Liver (tissue), 9 donors: Measurements from ENCODE around the gene PKP4. TPM values are rescaled to one million over a fixed set of nuclear protein-coding genes. Genes with fewer than 3 reads are reported as not detected.

Experiments
- DNase-seq: peaks from one replicate; pipeline ENCODE4 v3.0.0-alpha.2; 2017; ENCODE audit warnings: low spot score
- H3K27ac ChIP-seq, 2 donors: one replicate each; pipeline ENCODE4 v1.7.0; 2013; ENCODE audit warnings: inconsistent platforms in 2 of 2, low read length in 2 of 2, control low read depth in 1 of 2, low read depth in 1 of 2, mild to moderate bottlenecking in 1 of 2
- H3K27me3 ChIP-seq, 4 donors: one replicate each; pipeline versions ENCODE4 v1.6.1 to v1.7.0; 2013; ENCODE audit warnings: low read length in 3 of 4, inconsistent platforms in 1 of 4, mild to moderate bottlenecking in 1 of 4, moderate library complexity in 1 of 4; ENCODE audit not compliant: control insufficient read depth in 4 of 4, insufficient read depth in 4 of 4
- H3K36me3 ChIP-seq, 4 donors: one replicate each; pipeline versions ENCODE4 v1.6.1 to v1.7.0; 2013; ENCODE audit warnings: low read length in 3 of 4, mild to moderate bottlenecking in 3 of 4, low read depth in 1 of 4, moderate library complexity in 1 of 4; ENCODE audit not compliant: control insufficient read depth in 4 of 4, insufficient read depth in 3 of 4
- H3K4me1 ChIP-seq, 4 donors: one replicate each; pipeline versions ENCODE4 v1.6.1 to v1.7.0; 2013; ENCODE audit warnings: low read length in 3 of 4, mild to moderate bottlenecking in 3 of 4, moderate library complexity in 1 of 4; ENCODE audit not compliant: control insufficient read depth in 4 of 4, insufficient read depth in 4 of 4
- H3K4me3 ChIP-seq, 3 donors: one replicate each; pipeline versions ENCODE4 v1.6.1 to v1.7.0; 2013; ENCODE audit warnings: low read length in 3 of 3, control low read depth in 1 of 3, low read depth in 1 of 3, mild to moderate bottlenecking in 1 of 3
- H3K9ac ChIP-seq, 2 donors: one replicate each; pipeline ENCODE4 v1.7.0; 2013; ENCODE audit warnings: low read length in 2 of 2, mild to moderate bottlenecking in 2 of 2, moderate library complexity in 2 of 2, control low read depth in 1 of 2, low read depth in 1 of 2
- H3K9me3 ChIP-seq, 4 donors: one replicate each; pipeline versions ENCODE4 v1.6.1 to v1.7.0; 2013; ENCODE audit warnings: low read length in 3 of 4; ENCODE audit not compliant: control insufficient read depth in 4 of 4
- EGR1 ChIP-seq, 2 donors: IDR thresholded peaks; 2 replicates each; pipeline ENCODE4 v1.6.1; 2016 to 2018; ENCODE audit warnings: antibody characterized with exemption in 2 of 2, low read depth in 2 of 2
- FOXA1 ChIP-seq: IDR thresholded peaks from 2 replicates; pipeline ENCODE4 v1.6.1; 2016; ENCODE audit warnings: antibody characterized with exemption
- FOXA2 ChIP-seq: IDR thresholded peaks from 2 replicates; pipeline ENCODE4 v1.6.1; 2016; ENCODE audit warnings: antibody characterized with exemption
- GABPA ChIP-seq, 2 donors: IDR thresholded peaks in 1 of 2; conservative IDR thresholded peaks in 1 of 2; 2 replicates each; pipeline ENCODE4 v1.6.1; 2016; ENCODE audit warnings: antibody characterized with exemption in 2 of 2, mild to moderate bottlenecking in 1 of 2, moderate library complexity in 1 of 2
- HNF4A ChIP-seq, 2 donors: conservative IDR thresholded peaks; 2 replicates each; pipeline ENCODE4 v1.6.1; 2016; ENCODE audit warnings: antibody characterized with exemption in 2 of 2, mild to moderate bottlenecking in 2 of 2
- HNF4G ChIP-seq: IDR thresholded peaks from 2 replicates; pipeline ENCODE4 v1.6.1; 2016; ENCODE audit warnings: antibody characterized with exemption
- NR2F2 ChIP-seq: IDR thresholded peaks from 2 replicates; pipeline ENCODE4 v1.6.1; 2016; ENCODE audit warnings: antibody characterized with exemption
- SP1 ChIP-seq: IDR thresholded peaks from 2 replicates; pipeline ENCODE4 v1.6.1; 2018; ENCODE audit warnings: antibody characterized with exemption, mild to moderate bottlenecking
- TAF1 ChIP-seq: conservative IDR thresholded peaks from 2 replicates; pipeline ENCODE4 v1.6.1; 2016; ENCODE audit warnings: antibody characterized with exemption, mild to moderate bottlenecking
- WGBS: extraction: QIAGEN DNeasy Blood & Tissue Kit; methylation state at CpG from one replicate; pipeline ENCODE4 v1.1.7; 2013; 5-methylcytosine and 5-hydroxymethylcytosine counted together
- polyA plus RNA-seq, 2 donors: library from polyadenylated mRNA; stranded (reverse) in 1 of 2; unstranded in 1 of 2; fragments of 200-250 nt in 1 of 2; fragments of >200 nt in 1 of 2; fragmentation: Nextera tagmentation in 1 of 2; extraction: Ambion mirVana in 1 of 2; gene quantifications; one replicate each; pipeline versions ENCODE4 v1.2.1 to v1.2.3, GENCODE V29; 2013 to 2015
- total RNA-seq, 2 donors: library from RNA; depleted of rRNA; stranded (reverse); fragments of >200 nt; gene quantifications; one replicate each; pipeline ENCODE4 v1.2.3, GENCODE V29; 2014
- TF ChIP-seq, protein P1 (sequence below): fragments of 150-350 bp; IDR thresholded peaks from 2 replicates; pipeline ENCODE4 v1.5.1; 2017; ENCODE audit warnings: improper control_type of control experiment, low read depth, low read length; ENCODE audit not compliant: missing input control
- TF ChIP-seq, protein P2 (sequence below): IDR thresholded peaks from 2 replicates; pipeline ENCODE4 v1.6.1; 2016; ENCODE audit warnings: antibody characterized with exemption
- TF ChIP-seq, protein P3 (sequence below): IDR thresholded peaks from 2 replicates; pipeline ENCODE4 v1.6.1; 2016; ENCODE audit warnings: antibody characterized with exemption
- TF ChIP-seq, protein P4 (sequence below): IDR thresholded peaks from 2 replicates; pipeline ENCODE4 v1.6.1; 2016; ENCODE audit warnings: antibody characterized with exemption, mild to moderate bottlenecking
- TF ChIP-seq, protein P5 (sequence below): IDR thresholded peaks from 2 replicates; pipeline ENCODE4 v1.6.1; 2016; ENCODE audit warnings: antibody characterized with exemption
- donor health status: healthy.
- donor health status: healthy.
- donor health status: healthy.
- donor health status: healthy.
- donor health status: healthy.

PKP4 gene
- total and polyA plus RNA-seq, 4 donors, result 7.7 to 33.8 (median 19.0) TPM

DNA sequence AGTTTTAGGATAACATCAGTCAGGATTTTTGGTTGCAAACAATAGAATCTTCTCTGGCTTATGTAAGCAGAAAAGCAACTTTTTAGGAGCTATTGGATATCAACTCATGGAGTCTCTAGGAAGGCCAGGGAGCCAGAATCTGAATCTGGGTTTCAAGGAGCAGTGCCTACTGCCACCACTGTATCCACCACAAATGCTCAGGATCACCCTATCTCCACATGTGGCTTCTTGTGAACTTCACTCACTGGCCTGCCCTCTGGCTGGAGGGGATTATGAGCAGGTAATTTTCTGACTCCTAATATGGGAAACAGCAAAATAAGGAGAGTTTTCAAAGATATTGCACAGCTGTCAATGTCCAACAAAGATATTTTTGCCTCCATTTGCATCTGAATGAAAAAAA, 142.9 kb downstream of the PKP4 start:
- Histone ChIP-seq H3K4me1 (no peaks in the 10 kb centered on the region), H3K9me3 (no peaks in the 10 kb centered on the region), H3K27ac (no peak overlapping the region), H3K36me3 (peaks cover 0 to 4% (median 0%) of the 10 kb centered on the region in 4 donors), H3K9ac (no peak overlapping the region), H3K27me3 (no peaks in the 10 kb centered on the region), H3K4me3 (no peak overlapping the region)
- DNase-seq, result no peak
- TF ChIP-seq, protein P1, sequence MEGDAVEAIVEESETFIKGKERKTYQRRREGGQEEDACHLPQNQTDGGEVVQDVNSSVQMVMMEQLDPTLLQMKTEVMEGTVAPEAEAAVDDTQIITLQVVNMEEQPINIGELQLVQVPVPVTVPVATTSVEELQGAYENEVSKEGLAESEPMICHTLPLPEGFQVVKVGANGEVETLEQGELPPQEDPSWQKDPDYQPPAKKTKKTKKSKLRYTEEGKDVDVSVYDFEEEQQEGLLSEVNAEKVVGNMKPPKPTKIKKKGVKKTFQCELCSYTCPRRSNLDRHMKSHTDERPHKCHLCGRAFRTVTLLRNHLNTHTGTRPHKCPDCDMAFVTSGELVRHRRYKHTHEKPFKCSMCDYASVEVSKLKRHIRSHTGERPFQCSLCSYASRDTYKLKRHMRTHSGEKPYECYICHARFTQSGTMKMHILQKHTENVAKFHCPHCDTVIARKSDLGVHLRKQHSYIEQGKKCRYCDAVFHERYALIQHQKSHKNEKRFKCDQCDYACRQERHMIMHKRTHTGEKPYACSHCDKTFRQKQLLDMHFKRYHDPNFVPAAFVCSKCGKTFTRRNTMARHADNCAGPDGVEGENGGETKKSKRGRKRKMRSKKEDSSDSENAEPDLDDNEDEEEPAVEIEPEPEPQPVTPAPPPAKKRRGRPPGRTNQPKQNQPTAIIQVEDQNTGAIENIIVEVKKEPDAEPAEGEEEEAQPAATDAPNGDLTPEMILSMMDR, result no peak
- TF ChIP-seq, protein P2, sequence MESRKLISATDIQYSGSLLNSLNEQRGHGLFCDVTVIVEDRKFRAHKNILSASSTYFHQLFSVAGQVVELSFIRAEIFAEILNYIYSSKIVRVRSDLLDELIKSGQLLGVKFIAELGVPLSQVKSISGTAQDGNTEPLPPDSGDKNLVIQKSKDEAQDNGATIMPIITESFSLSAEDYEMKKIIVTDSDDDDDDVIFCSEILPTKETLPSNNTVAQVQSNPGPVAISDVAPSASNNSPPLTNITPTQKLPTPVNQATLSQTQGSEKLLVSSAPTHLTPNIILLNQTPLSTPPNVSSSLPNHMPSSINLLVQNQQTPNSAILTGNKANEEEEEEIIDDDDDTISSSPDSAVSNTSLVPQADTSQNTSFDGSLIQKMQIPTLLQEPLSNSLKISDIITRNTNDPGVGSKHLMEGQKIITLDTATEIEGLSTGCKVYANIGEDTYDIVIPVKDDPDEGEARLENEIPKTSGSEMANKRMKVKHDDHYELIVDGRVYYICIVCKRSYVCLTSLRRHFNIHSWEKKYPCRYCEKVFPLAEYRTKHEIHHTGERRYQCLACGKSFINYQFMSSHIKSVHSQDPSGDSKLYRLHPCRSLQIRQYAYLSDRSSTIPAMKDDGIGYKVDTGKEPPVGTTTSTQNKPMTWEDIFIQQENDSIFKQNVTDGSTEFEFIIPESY, result no peak
- no peak for TF ChIP-seq SP1
- TF ChIP-seq HNF4A (conservative IDR thresholded peaks at IDR 0.05), result no peak
- TF ChIP-seq EGR1 (IDR thresholded peaks at IDR 0.05; ENCODE audit: low read depth in 2 of 2), result no peak
- TF ChIP-seq, protein P3, sequence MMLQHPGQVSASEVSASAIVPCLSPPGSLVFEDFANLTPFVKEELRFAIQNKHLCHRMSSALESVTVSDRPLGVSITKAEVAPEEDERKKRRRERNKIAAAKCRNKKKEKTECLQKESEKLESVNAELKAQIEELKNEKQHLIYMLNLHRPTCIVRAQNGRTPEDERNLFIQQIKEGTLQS, result no peak
- no peak for TF ChIP-seq FOXA2
- TF ChIP-seq NR2F2, result no peak
- TF ChIP-seq, protein P4, sequence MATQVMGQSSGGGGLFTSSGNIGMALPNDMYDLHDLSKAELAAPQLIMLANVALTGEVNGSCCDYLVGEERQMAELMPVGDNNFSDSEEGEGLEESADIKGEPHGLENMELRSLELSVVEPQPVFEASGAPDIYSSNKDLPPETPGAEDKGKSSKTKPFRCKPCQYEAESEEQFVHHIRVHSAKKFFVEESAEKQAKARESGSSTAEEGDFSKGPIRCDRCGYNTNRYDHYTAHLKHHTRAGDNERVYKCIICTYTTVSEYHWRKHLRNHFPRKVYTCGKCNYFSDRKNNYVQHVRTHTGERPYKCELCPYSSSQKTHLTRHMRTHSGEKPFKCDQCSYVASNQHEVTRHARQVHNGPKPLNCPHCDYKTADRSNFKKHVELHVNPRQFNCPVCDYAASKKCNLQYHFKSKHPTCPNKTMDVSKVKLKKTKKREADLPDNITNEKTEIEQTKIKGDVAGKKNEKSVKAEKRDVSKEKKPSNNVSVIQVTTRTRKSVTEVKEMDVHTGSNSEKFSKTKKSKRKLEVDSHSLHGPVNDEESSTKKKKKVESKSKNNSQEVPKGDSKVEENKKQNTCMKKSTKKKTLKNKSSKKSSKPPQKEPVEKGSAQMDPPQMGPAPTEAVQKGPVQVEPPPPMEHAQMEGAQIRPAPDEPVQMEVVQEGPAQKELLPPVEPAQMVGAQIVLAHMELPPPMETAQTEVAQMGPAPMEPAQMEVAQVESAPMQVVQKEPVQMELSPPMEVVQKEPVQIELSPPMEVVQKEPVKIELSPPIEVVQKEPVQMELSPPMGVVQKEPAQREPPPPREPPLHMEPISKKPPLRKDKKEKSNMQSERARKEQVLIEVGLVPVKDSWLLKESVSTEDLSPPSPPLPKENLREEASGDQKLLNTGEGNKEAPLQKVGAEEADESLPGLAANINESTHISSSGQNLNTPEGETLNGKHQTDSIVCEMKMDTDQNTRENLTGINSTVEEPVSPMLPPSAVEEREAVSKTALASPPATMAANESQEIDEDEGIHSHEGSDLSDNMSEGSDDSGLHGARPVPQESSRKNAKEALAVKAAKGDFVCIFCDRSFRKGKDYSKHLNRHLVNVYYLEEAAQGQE, result no peak
- no peak for TF ChIP-seq HNF4G
- TF ChIP-seq, protein P5, sequence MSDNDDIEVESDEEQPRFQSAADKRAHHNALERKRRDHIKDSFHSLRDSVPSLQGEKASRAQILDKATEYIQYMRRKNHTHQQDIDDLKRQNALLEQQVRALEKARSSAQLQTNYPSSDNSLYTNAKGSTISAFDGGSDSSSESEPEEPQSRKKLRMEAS, result no peak
- TF ChIP-seq GABPA (IDR thresholded peaks at IDR 0.05 in 1 of 2, conservative IDR thresholded peaks at IDR 0.05 in 1 of 2), result no peak
- no peak for TF ChIP-seq TAF1
- no peak for TF ChIP-seq FOXA1

DNA sequence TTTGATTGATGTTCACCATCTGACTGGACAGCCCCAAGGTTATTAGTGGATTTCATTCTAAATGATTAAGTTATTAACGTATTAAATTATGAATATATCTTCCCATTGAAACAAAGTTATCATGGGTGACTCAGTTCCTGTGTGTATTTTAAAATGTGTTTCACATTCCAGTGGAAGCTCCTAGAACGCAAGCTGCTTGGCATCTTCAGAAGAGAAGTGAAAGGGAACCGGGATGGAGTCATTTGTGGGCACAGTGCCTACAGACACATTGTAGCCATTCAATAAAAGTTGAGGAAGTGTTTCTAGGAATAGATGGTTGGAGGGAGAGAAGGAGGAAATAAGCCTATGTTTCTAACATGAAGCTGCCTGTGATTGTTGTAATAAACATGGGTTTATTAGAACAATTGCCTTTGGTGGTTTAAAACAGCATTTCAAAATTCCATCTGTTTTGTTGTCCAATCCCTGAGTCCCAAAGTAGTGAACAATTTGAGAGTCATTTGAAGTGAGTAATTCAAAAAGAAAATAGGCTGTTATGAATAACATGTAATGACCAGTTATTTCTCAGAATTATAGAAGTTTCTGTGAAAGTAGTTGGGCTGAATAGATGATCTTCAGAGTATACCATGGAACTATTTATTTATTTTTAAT, 143.5 kb downstream of the PKP4 start:
- Histone ChIP-seq H3K4me3 (no peak overlapping the region), H3K27ac (no peak overlapping the region), H3K4me1 (no peaks in the 10 kb centered on the region), H3K36me3 (peaks cover 0 to 4% (median 0%) of the 10 kb centered on the region in 4 donors), H3K9me3 (no peaks in the 10 kb centered on the region), H3K9ac (no peak overlapping the region), H3K27me3 (no peaks in the 10 kb centered on the region)
- no peak for DNase-seq
- WGBS, result 57% methylated on average over 3 of the region's 3 CpGs
- TF ChIP-seq, protein P1, result no peak
- TF ChIP-seq, protein P4, result no peak
- TF ChIP-seq, protein P3, result no peak
- TF ChIP-seq, protein P2, result no peak
- TF ChIP-seq FOXA1, result no peak
